Stimulated activated CD8-positive, alpha-beta memory T cell treated with anti-CD3 and anti-CD28 coated beads, Interleukin-7, amount 100 ng/mL, for 48 hours (primary cell): ENCODE results near the gene NPDC1.
"Not testable (repeated sequence)": the region's sequence is repeated elsewhere in the genome, so short reads cannot be mapped to it uniquely, and the experiment has no call there.

Source experiments
- DNase-seq, 2 donors: peaks; one replicate each; pipeline ENCODE4 v3.0.0-alpha.2; 2020; ENCODE audit warnings: low read depth in 1 of 2; ENCODE audit errors: extremely low read depth in 1 of 2

The NPDC1 gene

GRCh38 chr9:137075275-137075775 lies 29.3 kb upstream of the NPDC1 start:
- no peak for DNase-seq

- no peak for DNase-seq
These were observed 28.8 kb upstream of the NPDC1 start for GRCh38 chr9:137074657-137075274.

DNA sequence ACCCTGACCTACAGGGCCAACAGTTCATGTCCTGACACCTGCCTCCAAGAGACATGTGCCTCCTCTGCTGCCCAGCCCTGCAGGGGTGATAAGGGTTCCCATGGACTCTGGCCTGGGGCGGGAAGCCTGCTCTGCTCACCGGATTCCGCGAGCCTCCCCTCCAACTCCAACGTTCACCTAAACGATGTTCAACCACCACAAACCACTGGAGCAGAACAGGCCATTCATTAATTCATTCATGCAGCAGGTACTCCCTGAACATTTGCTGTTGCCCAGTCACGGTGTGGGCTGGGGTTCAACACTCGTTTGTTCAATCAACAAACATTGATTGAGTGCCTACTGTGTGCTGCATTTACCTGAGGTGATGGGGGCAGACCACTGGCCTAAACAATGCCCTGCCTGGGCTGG lies 28.0 kb upstream of the NPDC1 start:
- DNase-seq: no peak

- DNase-seq: no peak
These were observed 25.3 kb upstream of the NPDC1 start for GRCh38 chr9:137071282-137071681.

- DNase-seq: no peak
These were observed 24.9 kb upstream of the NPDC1 start for GRCh38 chr9:137070906-137071275.

- DNase-seq: peak; percentile 68 to 75
These were observed 24.4 kb upstream of the NPDC1 start, which contains the start of gene SAPCD2 for GRCh38 chr9:137070201-137070905. SAPCD2 (minus strand) TSS chr9:137070557; CDS start chr9:137070460, 97 bp downstream.

- no peak for DNase-seq
These were observed 23.6 kb upstream of the NPDC1 start for GRCh38 chr9:137069508-137070091.

- no peak for DNase-seq
These were observed 22.8 kb upstream of the NPDC1 start for GRCh38 chr9:137068539-137069507.

- peak; percentile 64 to 70 for DNase-seq
These were observed 22.0 kb upstream of the NPDC1 start for GRCh38 chr9:137067860-137068538.

DNA sequence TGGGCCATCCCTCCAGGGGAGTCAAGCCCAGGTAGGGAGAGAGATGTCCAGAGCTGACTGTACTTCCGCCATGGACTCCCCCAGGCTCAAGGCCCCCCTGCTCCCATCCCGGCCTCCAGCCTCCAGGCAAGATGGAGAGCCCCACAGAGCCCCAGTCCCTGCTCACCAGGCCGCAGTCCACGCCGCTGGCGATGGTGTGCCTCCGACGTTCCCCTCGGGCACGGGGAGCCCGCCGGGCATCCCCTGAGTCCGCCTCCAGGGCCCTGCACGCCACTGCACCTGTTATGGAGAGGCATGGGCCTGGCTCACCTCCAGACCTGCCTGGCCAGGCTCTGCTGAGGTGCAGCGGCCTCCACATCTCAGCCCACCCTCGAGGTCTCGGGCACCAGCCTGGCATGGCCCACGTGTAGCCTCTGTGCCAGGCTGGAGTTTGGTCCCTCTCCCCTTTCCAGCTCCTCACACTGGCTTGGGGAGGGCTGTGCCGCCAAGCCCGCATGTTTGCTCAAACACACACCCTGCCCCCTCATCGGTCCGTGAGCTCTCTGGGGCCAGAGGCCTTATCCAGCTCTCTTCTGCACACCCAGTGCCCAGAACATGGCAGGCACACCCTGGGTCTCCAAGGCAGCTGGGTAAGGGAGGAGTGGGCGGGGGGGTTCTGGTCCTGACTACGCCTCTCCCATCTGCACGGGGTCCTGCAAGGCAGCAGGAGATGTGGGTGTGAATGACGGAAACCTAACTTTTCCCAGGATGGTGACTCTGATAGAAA lies 20.3 kb upstream of the NPDC1 start:
- no peak for DNase-seq

DNA sequence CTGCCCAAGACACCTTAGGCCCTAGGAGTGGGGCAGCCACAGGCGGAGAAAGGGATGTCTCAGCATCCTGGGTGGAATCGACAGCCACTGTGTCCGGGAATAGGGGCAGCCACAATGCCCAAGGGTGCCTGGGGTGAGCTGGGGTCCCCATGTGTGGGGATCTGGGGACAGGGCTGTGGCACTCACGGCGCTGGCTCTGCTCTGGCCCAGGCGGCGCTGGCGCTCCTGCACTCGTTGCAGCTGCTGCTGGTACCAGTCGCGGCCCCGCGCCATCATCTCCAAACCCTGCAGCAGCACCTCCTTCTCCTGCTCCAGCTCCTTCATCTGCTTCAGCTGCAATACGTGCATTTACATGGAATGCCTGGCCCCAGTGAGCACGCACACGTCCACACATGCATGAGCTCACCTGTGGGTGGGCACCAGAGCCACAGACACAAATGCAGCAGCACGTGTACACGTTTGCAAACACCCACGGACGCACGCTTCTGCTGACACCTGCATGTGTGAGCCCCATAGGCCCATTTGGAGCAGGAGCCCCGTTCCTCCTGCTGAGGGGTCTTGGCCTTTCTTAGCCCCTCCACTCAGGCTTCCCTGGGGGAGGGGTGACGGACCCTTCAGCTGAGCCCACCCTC lies 19.5 kb upstream of the NPDC1 start:
- DNase-seq: no peak

- DNase-seq: no peak
These were observed 18.8 kb upstream of the NPDC1 start for GRCh38 chr9:137064880-137065164.

- no peak for DNase-seq
These were observed 18.3 kb upstream of the NPDC1 start for GRCh38 chr9:137064027-137064879.

DNA sequence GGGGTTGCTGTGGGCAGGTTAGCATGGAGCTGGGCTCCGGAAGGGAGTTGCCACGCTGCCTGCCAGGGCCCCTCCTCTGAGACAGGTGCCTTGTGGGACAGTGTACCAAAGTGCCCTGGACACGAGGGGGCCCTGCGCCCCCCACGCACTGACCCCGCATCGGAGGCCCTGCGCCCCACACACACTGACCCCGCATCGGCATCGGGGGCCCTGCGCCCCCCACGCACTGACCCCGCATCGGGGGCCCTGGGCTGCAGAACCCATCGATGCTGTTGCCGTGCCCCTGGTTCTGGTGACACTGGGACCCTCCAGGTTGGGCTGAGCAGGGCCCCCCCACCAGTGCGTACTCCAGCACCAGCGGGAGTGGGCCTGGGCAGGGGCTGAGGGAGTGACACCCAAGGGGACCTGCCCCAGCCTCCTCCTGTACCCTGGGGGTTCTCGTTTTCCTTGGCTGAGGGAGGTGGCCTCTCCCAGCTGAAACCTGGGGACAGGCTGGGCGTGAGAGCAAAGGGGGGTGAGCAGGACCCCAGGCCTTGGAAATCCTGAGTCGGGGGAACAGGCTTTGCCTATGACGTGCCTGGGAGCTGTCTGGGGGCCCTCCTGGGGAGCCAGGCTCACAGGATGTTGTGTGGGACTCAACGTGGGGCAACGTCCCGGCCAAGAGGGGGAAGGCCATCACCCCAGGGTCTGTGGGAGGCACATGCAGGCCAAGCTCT lies 17.5 kb upstream of the NPDC1 start:
- DNase-seq: no peak

DNA sequence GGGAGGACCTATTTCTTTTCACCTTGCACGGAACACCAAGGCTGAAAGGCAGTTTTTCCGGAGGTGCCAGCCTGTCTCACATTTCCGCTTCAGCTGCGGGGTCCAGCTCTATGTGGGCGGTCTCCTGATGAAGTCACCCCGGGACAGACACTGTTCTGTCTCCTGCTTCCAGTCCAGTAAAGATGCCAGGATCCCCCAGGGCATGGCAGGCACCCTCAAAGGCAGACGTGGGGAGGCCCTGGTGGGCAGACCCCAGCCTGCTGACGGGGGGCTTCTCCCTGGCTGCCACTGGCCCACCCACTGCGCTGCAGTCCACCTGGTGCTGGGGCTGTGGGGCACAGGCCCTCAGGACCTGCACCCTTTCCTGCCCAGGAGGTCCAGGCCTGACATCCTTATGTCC lies 16.8 kb upstream of the NPDC1 start:
- DNase-seq: not testable (repeated sequence)

DNA sequence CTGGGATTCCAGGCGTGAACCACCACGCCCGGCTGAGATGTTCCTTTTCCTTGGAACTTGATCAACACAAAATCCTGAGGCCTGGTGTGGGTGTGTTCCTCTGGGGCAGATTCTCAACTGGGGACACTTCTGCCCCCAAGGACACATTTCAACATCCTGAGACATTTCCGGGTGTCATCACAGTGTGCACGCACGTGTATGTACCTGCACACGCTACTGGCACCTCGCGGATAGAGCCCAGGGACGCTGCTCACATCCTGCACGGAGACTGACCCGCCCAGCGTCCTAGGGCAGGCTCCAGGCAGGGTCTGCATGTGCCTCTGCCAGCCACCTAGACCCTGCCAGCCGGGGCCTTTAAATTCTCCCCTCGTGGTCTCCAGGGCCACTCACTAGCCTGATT lies 16.4 kb upstream of the NPDC1 start:
- no peak for DNase-seq

DNA sequence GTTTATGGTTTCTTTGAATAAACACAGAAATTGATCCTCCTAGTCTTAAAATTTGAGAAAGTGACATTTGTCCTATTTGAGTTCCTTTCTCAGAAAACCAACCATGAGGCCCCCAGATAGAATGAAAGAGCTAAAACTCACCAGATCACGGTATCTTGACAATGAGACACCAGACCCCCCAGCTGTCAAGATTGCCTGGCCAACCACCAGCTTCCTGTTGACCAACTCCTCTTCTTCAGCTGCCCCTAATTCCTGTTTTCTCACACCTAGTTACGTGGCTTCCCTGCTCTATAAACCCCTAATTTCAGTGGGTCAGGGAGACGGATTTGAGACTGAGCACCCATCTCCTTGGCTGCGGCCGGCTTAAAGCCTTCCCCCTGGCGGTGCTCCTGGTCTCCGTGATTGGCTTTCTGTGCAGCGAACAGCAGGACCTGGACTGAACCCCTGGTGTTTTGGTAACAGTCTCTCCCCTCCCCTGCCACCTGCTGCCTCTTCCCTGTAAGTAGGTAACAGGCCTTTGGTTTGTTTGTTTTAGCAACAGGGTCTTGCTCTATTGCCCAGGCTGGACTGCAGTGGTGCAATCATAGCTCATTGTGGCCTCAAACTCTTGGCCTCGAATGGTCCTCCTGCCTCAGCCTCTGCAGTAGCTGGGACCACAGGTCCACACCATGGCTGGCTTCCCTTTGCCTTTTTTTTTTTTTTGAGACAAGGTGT lies 12.7 kb upstream of the NPDC1 start:
- DNase-seq: no peak
